ENCODE results near the gene SSBP2. TPM values are rescaled to one million over a fixed set of nuclear protein-coding genes. Genes with fewer than 3 reads are reported as not detected.

Gene SSBP2
- polyA plus RNA-seq, 1 experiment = 74.3 TPM

GRCh38 chr5:81698813-81699212 lies 52.1 kb downstream of the SSBP2 start:
- DNase-seq (ENCODE audit: low read depth, low spot score) = no peak
- Histone ChIP-seq H3K27ac (ENCODE audit: low read depth, low read length) (no peak overlapping the region), H3K4me3 (ENCODE audit: low read depth, low read length) (no peak overlapping the region), H3K9me3 (ENCODE audit: control insufficient read depth, insufficient read depth, low read length) (peaks cover 3% of the 10 kb centered on the region; the same call in 1 of the 2 replicates), H3K27me3 (ENCODE audit: control insufficient read depth, insufficient read depth, low read length) (no peaks in the 10 kb centered on the region)
- POLR2A ChIA-PET = interaction anchor here (0.7 kb wide), 1 partner anchor 53 kb away, joined by 3 read pairs; the partner anchor contains the start of gene SSBP2
- CTCF ChIA-PET = no interaction called here
- TF ChIP-seq CTCF (IDR thresholded peaks at IDR 0.05; ENCODE audit: low read depth, low read length) = no peak

- no peak for TF ChIP-seq CTCF (IDR thresholded peaks at IDR 0.05; ENCODE audit: low read depth, low read length)
- no peak for DNase-seq (ENCODE audit: low read depth, low spot score)
- Histone ChIP-seq H3K4me3 (ENCODE audit: low read depth, low read length) (no peak overlapping the region), H3K27ac (ENCODE audit: low read depth, low read length) (no peak overlapping the region), H3K9me3 (ENCODE audit: control insufficient read depth, insufficient read depth, low read length) (peaks cover 3% of the 10 kb centered on the region; the same call in 1 of the 2 replicates), H3K27me3 (ENCODE audit: control insufficient read depth, insufficient read depth, low read length) (no peaks in the 10 kb centered on the region)
- ChIA-PET POLR2A (no interaction called here), CTCF (no interaction called here)
These were observed 54.2 kb downstream of the SSBP2 start for GRCh38 chr5:81696418-81697397.

GRCh38 chr5:81694726-81695125 lies 56.2 kb downstream of the SSBP2 start:
- no peak for TF ChIP-seq CTCF (IDR thresholded peaks at IDR 0.05; ENCODE audit: low read depth, low read length)
- peaks cover under 1% of the 10 kb centered on the region; the same call in 1 of the 2 replicates for H3K9me3 ChIP-seq (ENCODE audit: control insufficient read depth, insufficient read depth, low read length)
- no peak overlapping the region for H3K4me3 ChIP-seq (ENCODE audit: low read depth, low read length)
- POLR2A ChIA-PET = no interaction called here
- H3K27me3 ChIP-seq (ENCODE audit: control insufficient read depth, insufficient read depth, low read length) = no peaks in the 10 kb centered on the region
- H3K27ac ChIP-seq (ENCODE audit: low read depth, low read length) = no peak overlapping the region
- CTCF ChIA-PET = no interaction called here
- no peak for DNase-seq (ENCODE audit: low read depth, low spot score)

GRCh38 chr5:81688215-81688614 lies 62.7 kb downstream of the SSBP2 start:
- POLR2A ChIA-PET = no interaction called here

More at GRCh38 chr5:81688215-81688614, 62.7 kb downstream of the SSBP2 start:
- Histone ChIP-seq H3K27ac (ENCODE audit: low read depth, low read length) (no peak overlapping the region), H3K9me3 (ENCODE audit: control insufficient read depth, insufficient read depth, low read length) (no peaks in the 10 kb centered on the region), H3K27me3 (ENCODE audit: control insufficient read depth, insufficient read depth, low read length) (no peaks in the 10 kb centered on the region), H3K4me3 (ENCODE audit: low read depth, low read length) (no peak overlapping the region)
- DNase-seq (ENCODE audit: low read depth, low spot score) = no peak
- CTCF ChIA-PET = interaction anchor here (1.3 kb wide), 1 partner anchor 181 kb away, joined by 3 read pairs; no protein-coding TSS in a partner anchor
- no peak for TF ChIP-seq CTCF (IDR thresholded peaks at IDR 0.05; ENCODE audit: low read depth, low read length)
